GM19043 (cell line): ENCODE results near the gene ME3.
"Not testable (repeated sequence)": the region's sequence is repeated elsewhere in the genome, so short reads cannot be mapped to it uniquely, and the experiment has no call there.

Source experiments
- ATAC-seq: cut with Tn5 transposase; IDR thresholded peaks from one replicate; pipeline ENCODE4 v1.9.1; 2021; ENCODE audit warnings: low read depth; ENCODE audit not compliant: unreplicated experiment

ME3 gene

GRCh38 chr11:86666193-86666592, 6.2 kb downstream of the ME3 start:
- no peak for ATAC-seq

GRCh38 chr11:86664930-86665329, 7.5 kb downstream of the ME3 start:
- no peak for ATAC-seq

GRCh38 chr11:86663761-86664160, 8.7 kb downstream of the ME3 start:
- ATAC-seq: no peak

- no peak for ATAC-seq
Measured at GRCh38 chr11:86663291-86663690, 9.1 kb downstream of the ME3 start.

GRCh38 chr11:86660736-86661135, 11.7 kb downstream of the ME3 start:
- ATAC-seq: no peak

GRCh38 chr11:86660088-86660487, 12.3 kb downstream of the ME3 start:
- no peak for ATAC-seq

- no peak for ATAC-seq
Measured at GRCh38 chr11:86658534-86658933, 13.9 kb downstream of the ME3 start.

GRCh38 chr11:86645212-86645611, 27.2 kb downstream of the ME3 start:
- ATAC-seq: not testable (repeated sequence)

- no peak for ATAC-seq
Measured at GRCh38 chr11:86644291-86644690, 28.1 kb downstream of the ME3 start.

- ATAC-seq: no peak
Measured at GRCh38 chr11:86641537-86642261, 30.7 kb downstream of the ME3 start.

- ATAC-seq: no peak
Measured at GRCh38 chr11:86639137-86639536, 33.3 kb downstream of the ME3 start.

GRCh38 chr11:86638673-86639072, 33.7 kb downstream of the ME3 start:
- no peak for ATAC-seq

- ATAC-seq: no peak
Measured at GRCh38 chr11:86637988-86638387, 34.4 kb downstream of the ME3 start.

- no peak for ATAC-seq
Measured at GRCh38 chr11:86636275-86636674, 36.1 kb downstream of the ME3 start.

GRCh38 chr11:86632499-86633269, 39.7 kb downstream of the ME3 start:
- no peak for ATAC-seq

GRCh38 chr11:86630229-86630981, 42.0 kb downstream of the ME3 start:
- no peak for ATAC-seq

- ATAC-seq: no peak
Measured at GRCh38 chr11:86629045-86629706, 43.2 kb downstream of the ME3 start.

- ATAC-seq: no peak
Measured at GRCh38 chr11:86627776-86628455, 44.5 kb downstream of the ME3 start.

GRCh38 chr11:86625981-86626380, 46.4 kb downstream of the ME3 start:
- no peak for ATAC-seq

GRCh38 chr11:86625544-86625943, 46.9 kb downstream of the ME3 start:
- no peak for ATAC-seq
